Measurements from ENCODE around the gene MISP.

DNA sequence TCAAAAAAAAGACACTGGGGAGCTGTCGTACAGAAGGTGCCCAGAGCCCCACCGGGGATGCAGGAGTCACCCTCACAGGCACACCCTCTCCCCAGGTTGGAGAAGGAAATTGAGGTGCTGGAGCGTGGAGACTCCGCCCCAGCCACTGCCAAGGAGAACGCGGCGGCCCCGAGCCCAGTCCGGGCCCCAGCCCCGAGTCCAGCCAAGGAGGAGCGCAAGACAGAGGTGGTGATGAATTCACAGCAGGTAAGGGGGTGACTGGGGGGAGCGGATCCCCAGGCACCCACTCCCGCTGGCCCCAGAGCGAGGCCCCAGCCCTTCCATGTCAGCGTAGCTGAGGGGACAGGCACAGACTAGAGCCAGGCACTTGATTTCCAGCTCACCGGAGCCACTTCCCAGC, 19.9 kb upstream of the MISP start:
- TF ChIP-seq ARNTL (CRISPR knock-in tag; IDR thresholded peaks at IDR 0.05; ENCODE audit: borderline replicate concordance, low read depth) = no peak
- TF ChIP-seq, protein P1, sequence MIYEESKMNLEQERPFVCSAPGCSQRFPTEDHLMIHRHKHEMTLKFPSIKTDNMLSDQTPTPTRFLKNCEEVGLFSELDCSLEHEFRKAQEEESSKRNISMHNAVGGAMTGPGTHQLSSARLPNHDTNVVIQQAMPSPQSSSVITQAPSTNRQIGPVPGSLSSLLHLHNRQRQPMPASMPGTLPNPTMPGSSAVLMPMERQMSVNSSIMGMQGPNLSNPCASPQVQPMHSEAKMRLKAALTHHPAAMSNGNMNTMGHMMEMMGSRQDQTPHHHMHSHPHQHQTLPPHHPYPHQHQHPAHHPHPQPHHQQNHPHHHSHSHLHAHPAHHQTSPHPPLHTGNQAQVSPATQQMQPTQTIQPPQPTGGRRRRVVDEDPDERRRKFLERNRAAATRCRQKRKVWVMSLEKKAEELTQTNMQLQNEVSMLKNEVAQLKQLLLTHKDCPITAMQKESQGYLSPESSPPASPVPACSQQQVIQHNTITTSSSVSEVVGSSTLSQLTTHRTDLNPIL (CRISPR knock-in tag; IDR thresholded peaks at IDR 0.05; ENCODE audit: low read depth) = no peak
- TF ChIP-seq GLIS3 (CRISPR knock-in tag; IDR thresholded peaks at IDR 0.05) = no peak
- TF ChIP-seq RARB (CRISPR knock-in tag; IDR thresholded peaks at IDR 0.05) = no peak
- TF ChIP-seq ZC3H10 (CRISPR knock-in tag; IDR thresholded peaks at IDR 0.05) = no peak
- no peak for TF ChIP-seq ZFP3 (CRISPR knock-in tag; IDR thresholded peaks at IDR 0.05)
- TF ChIP-seq ZNF8 (CRISPR knock-in tag; IDR thresholded peaks at IDR 0.05) = no peak
- TF ChIP-seq, protein P2, sequence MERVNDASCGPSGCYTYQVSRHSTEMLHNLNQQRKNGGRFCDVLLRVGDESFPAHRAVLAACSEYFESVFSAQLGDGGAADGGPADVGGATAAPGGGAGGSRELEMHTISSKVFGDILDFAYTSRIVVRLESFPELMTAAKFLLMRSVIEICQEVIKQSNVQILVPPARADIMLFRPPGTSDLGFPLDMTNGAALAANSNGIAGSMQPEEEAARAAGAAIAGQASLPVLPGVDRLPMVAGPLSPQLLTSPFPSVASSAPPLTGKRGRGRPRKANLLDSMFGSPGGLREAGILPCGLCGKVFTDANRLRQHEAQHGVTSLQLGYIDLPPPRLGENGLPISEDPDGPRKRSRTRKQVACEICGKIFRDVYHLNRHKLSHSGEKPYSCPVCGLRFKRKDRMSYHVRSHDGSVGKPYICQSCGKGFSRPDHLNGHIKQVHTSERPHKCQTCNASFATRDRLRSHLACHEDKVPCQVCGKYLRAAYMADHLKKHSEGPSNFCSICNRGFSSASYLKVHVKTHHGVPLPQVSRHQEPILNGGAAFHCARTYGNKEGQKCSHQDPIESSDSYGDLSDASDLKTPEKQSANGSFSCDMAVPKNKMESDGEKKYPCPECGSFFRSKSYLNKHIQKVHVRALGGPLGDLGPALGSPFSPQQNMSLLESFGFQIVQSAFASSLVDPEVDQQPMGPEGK (CRISPR knock-in tag; IDR thresholded peaks at IDR 0.05; ENCODE audit: borderline replicate concordance) = no peak
- TF ChIP-seq BACH2 (CRISPR knock-in tag; IDR thresholded peaks at IDR 0.05; ENCODE audit: borderline replicate concordance) = no peak
- TF ChIP-seq ZNF565 (CRISPR knock-in tag; conservative IDR thresholded peaks at IDR 0.05; ENCODE audit: low read depth) = no peak
- no peak for TF ChIP-seq ZFP30 (CRISPR knock-in tag; IDR thresholded peaks at IDR 0.05)
- no peak for TF ChIP-seq OSR1 (CRISPR knock-in tag; IDR thresholded peaks at IDR 0.05)
- TF ChIP-seq PPARA (CRISPR knock-in tag; IDR thresholded peaks at IDR 0.05; ENCODE audit: borderline replicate concordance) = no peak
- no peak for TF ChIP-seq ISL1 (CRISPR knock-in tag; IDR thresholded peaks at IDR 0.05)
